Fibroblast of lung (primary cell): ENCODE data around the gene NR3C2. TPM values are rescaled to one million over a fixed set of nuclear protein-coding genes. Genes with fewer than 3 reads are reported as not detected.
A peak's percentile ranks its signal among the peaks of the same experiment; 100 is the strongest.

Source experiments
- DNase-seq, 2 donors: peaks; one replicate each; pipeline versions ENCODE4 v3.0.0 to v3.0.0-alpha.2; 2010; ENCODE audit warnings: low read depth in 2 of 2
- H2AFZ ChIP-seq: 2 replicates; pipeline ENCODE4 v1.5.1; 2012; ENCODE audit warnings: low read length, control low read depth, inconsistent platforms
- H3K27ac ChIP-seq: 2 replicates; pipeline ENCODE4 v1.5.1; 2011; ENCODE audit warnings: low read length, control low read depth; ENCODE audit not compliant: insufficient read depth
- H3K27me3 ChIP-seq: 2 replicates; pipeline ENCODE4 v1.5.1; 2011; ENCODE audit warnings: mild to moderate bottlenecking, low read length; ENCODE audit not compliant: control insufficient read depth, insufficient read depth
- H3K36me3 ChIP-seq: 2 replicates; pipeline ENCODE4 v1.5.1; 2011; ENCODE audit warnings: low read length; ENCODE audit not compliant: control insufficient read depth, insufficient read depth
- H3K4me1 ChIP-seq: 2 replicates; pipeline ENCODE4 v1.5.1; 2011; ENCODE audit warnings: low read length; ENCODE audit not compliant: control insufficient read depth, insufficient read depth; ENCODE audit errors: extremely low read depth
- H3K4me2 ChIP-seq: 2 replicates; pipeline ENCODE4 v1.5.1; 2011; ENCODE audit warnings: low read length, control low read depth; ENCODE audit not compliant: insufficient read depth; ENCODE audit errors: extremely low read depth
- H3K4me3 ChIP-seq, 4 experiments: fragments of 200-600 bp in 1 of 4; sonication (generic) in 1 of 4; replicated peaks in 1 of 4; 2 replicates each; pipeline ENCODE4 v1.5.1; 2011 to 2016; ENCODE audit warnings: low read length in 4 of 4, low read depth in 3 of 4, mild to moderate bottlenecking in 3 of 4, control low read depth in 2 of 4, inconsistent platforms in 1 of 4, mixed read lengths in 1 of 4; ENCODE audit not compliant: insufficient read depth in 1 of 4; ENCODE audit errors: control extremely low read depth in 1 of 4
- H3K79me2 ChIP-seq: 2 replicates; pipeline ENCODE4 v1.5.1; 2012; ENCODE audit warnings: mild to moderate bottlenecking, low read length, inconsistent platforms; ENCODE audit not compliant: control insufficient read depth, insufficient read depth
- H3K9ac ChIP-seq: 2 replicates; pipeline ENCODE4 v1.5.1; 2011; ENCODE audit warnings: mild to moderate bottlenecking, low read length, control low read depth; ENCODE audit not compliant: insufficient read depth
- H3K9me3 ChIP-seq: 2 replicates; pipeline ENCODE4 v1.5.1; 2012; ENCODE audit warnings: low read depth, low read length; ENCODE audit not compliant: control insufficient read depth, insufficient read depth
- H4K20me1 ChIP-seq: 2 replicates; pipeline ENCODE4 v1.5.1; 2011; ENCODE audit warnings: low read length; ENCODE audit not compliant: control insufficient read depth, insufficient read depth; ENCODE audit errors: extremely low read depth
- CTCF ChIP-seq, 2 donors: IDR thresholded peaks in 1 of 2; conservative IDR thresholded peaks in 1 of 2; 1 replicate in 1 of 2; 2 replicates in 1 of 2; pipeline ENCODE4 v1.5.1; 2011 to 2012; ENCODE audit warnings: low read length in 2 of 2, control low read depth in 1 of 2, inconsistent platforms in 1 of 2, low read depth in 1 of 2, mild to moderate bottlenecking in 1 of 2
- EZH2 ChIP-seq: IDR thresholded peaks from 2 replicates; pipeline ENCODE4 v1.5.1; 2012; ENCODE audit warnings: low read length, control low read depth, mild to moderate bottlenecking; ENCODE audit errors: missing control alignments
- polyA plus RNA-seq, 2 donors: library from polyadenylated mRNA; depleted of rRNA in 1 of 2; stranded (reverse) in 1 of 2; unstranded in 1 of 2; fragments of >200 nt; gene quantifications; 2 replicates each; pipeline ENCODE4 v1.2.1, GENCODE V29; 2011 to 2012; ENCODE audit warnings: missing spikeins in 1 of 2
- total RNA-seq: library from RNA; depleted of rRNA; stranded (reverse); fragments of >200 nt; gene quantifications from 2 replicates; pipeline ENCODE4 v1.2.1, GENCODE V29; 2014

The NR3C2 gene
- total and polyA plus RNA-seq, 2 donors (not counting 1 experiment from before 2014, with no cell fraction given) = 1.9 to 7.4 TPM

- H4K20me1 ChIP-seq = no peaks in the 10 kb centered on the region
- peak; percentile 49 to 77 for DNase-seq
- no peaks in the 10 kb centered on the region for H3K4me1 ChIP-seq
- no peaks in the 10 kb centered on the region for H3K36me3 ChIP-seq
- H3K27ac ChIP-seq = no peak overlapping the region
- H3K4me3 ChIP-seq = no peak overlapping the region
- H3K9ac ChIP-seq = no peak overlapping the region
- no peak overlapping the region for H3K4me2 ChIP-seq
- peaks cover 2% of the 10 kb centered on the region for H3K79me2 ChIP-seq
- H3K9me3 ChIP-seq = no peaks in the 10 kb centered on the region
- no peaks in the 10 kb centered on the region for H3K27me3 ChIP-seq
- TF ChIP-seq CTCF (conservative IDR thresholded peaks at IDR 0.05 in 1 of 2, IDR thresholded peaks at IDR 0.05 in 1 of 2; ENCODE audit: low read depth in 1 of 2, low read length in 2 of 2) = no peak
- TF ChIP-seq EZH2 = no peak
- no peak overlapping the region for H2AFZ ChIP-seq
These were observed 385.3 kb downstream of the NR3C2 start for GRCh38 chr4:148056879-148057278.

- Histone ChIP-seq H3K4me2 (no peak overlapping the region), H3K9me3 (no peaks in the 10 kb centered on the region), H3K9ac (no peak overlapping the region), H3K79me2 (peaks cover 2% of the 10 kb centered on the region), H2AFZ (no peak overlapping the region), H4K20me1 (no peaks in the 10 kb centered on the region), H3K4me3 (no peak overlapping the region), H3K4me1 (no peaks in the 10 kb centered on the region), H3K27me3 (no peaks in the 10 kb centered on the region), H3K36me3 (no peaks in the 10 kb centered on the region), H3K27ac (no peak overlapping the region)
- DNase-seq = no peak
- TF ChIP-seq EZH2 = no peak
- TF ChIP-seq CTCF (conservative IDR thresholded peaks at IDR 0.05 in 1 of 2, IDR thresholded peaks at IDR 0.05 in 1 of 2; ENCODE audit: low read depth in 1 of 2, low read length in 2 of 2) = no peak
These were observed 386.4 kb downstream of the NR3C2 start for GRCh38 chr4:148055844-148056243.

- no peak for DNase-seq
- no peaks in the 10 kb centered on the region for H3K27me3 ChIP-seq
- no peak for TF ChIP-seq EZH2
- TF ChIP-seq CTCF (conservative IDR thresholded peaks at IDR 0.05 in 1 of 2, IDR thresholded peaks at IDR 0.05 in 1 of 2; ENCODE audit: low read depth in 1 of 2, low read length in 2 of 2) = no peak
- H2AFZ ChIP-seq = no peak overlapping the region
- H3K4me1 ChIP-seq = no peaks in the 10 kb centered on the region
- H3K79me2 ChIP-seq = peaks cover 2% of the 10 kb centered on the region
- no peaks in the 10 kb centered on the region for H4K20me1 ChIP-seq
- H3K27ac ChIP-seq = no peak overlapping the region
- H3K9ac ChIP-seq = no peak overlapping the region
- no peak overlapping the region for H3K4me2 ChIP-seq
- no peaks in the 10 kb centered on the region for H3K9me3 ChIP-seq
- H3K36me3 ChIP-seq = no peaks in the 10 kb centered on the region
- H3K4me3 ChIP-seq = no peak overlapping the region
These were observed 387.9 kb downstream of the NR3C2 start for GRCh38 chr4:148054275-148054674.
